DMS153 (cell line): ENCODE results near the gene POPDC2.
"Not testable (repeated sequence)": the region's sequence is repeated elsewhere in the genome, so short reads cannot be mapped to it uniquely, and the experiment has no call there.

ENCODE experiments used
- DNase-seq: peaks from one replicate; lab custom pipeline; 2025; lab: John Stamatoyannopoulos, UW

Gene POPDC2, protein sequence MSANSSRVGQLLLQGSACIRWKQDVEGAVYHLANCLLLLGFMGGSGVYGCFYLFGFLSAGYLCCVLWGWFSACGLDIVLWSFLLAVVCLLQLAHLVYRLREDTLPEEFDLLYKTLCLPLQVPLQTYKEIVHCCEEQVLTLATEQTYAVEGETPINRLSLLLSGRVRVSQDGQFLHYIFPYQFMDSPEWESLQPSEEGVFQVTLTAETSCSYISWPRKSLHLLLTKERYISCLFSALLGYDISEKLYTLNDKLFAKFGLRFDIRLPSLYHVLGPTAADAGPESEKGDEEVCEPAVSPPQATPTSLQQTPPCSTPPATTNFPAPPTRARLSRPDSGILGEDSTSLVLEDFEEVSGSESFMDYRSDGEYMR

DNA sequence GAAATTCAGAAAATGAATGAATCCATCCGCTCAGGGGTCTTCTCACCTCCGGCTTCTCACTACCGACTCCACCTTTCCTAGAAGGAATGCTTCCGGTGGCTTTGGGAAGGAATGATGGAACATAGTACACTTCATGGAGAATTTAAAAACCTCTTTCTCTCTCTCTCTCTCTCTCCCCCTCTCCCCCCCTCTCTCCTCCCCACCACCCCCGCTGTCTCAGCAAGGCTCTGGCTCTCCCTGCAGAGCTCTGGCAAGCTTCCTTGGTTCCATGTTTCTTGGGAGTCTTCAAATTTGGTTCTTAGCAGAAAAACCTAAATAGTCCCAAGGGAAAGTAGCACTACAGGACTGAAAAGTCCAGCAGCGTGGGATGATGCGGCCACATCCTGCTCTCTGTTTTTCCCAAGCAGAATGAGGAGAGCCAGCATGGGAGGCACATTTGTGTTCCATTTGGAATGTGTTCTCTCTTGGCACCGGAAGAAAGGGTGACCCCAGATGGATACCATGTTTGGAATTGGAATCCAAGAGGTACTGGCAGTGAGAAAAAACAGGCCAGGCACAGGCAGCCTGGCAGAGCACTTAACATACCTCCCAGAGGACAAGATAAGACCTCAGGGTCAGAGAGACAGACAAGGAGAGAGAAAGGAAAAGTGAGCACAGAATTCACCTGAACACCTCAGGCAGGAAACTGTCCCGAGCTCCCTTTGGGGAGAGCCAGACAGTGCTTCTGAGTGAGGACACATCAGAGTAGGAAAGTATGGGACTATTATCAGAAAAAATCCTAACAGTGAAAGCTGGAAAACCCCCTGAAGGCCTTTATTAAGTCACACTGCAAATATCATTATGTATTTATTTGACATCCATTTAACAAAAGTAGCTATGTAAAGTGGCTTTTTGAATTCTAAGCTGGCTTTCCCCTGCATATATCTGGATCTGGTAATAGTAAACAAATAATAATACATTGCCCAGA lies at the start of gene POPDC2:
POPDC2 (minus strand) TSS at position 116 of the 967 bp plus-strand sequence. CDS start 166 bp downstream, outside the sequence.
- no peak for DNase-seq

DNA sequence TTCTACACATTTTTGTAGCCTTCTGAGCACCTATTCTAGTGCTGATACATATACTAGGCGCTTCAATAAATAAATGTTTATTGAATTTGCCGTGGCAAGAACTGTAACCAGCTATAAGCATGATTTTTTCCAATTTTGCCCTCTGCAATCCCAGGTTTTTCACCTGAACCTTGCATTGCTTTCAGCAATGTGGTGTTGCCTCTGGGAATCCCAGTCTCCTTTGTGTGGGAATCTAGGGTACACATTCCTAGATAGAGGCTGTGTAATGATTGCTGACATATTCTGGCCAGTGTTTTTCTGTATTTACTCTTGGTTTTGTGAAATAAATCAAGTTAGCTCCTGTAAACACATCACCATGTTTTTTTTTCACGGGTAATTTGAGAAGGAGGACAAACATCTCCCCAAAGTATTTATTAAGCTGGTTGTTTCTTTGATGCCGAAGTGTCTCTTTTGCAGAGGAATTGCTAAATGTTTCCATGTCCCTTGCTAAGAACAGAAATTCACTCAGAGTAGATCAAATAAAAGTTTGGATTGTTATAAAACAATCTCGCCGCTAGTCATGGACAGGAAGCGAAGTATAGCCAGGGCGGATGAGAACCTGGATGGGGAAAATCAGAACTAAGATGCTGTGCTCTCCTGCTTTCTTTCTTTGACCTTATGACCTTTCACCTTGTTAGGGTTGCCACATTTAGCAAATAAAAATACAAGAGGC lies 43.6 kb upstream of the POPDC2 start:
- DNase-seq = no peak

- DNase-seq = peak; percentile 93
These were observed 42.4 kb upstream of the POPDC2 start, which contains the start of gene CFAP91 for GRCh38 chr3:119702530-119703527. Gene CFAP91, plus strand, starts transcription at chr3:119703022. Its CDS starts 77 bp downstream, at chr3:119703099.

GRCh38 chr3:119700920-119701734 lies 40.7 kb upstream of the POPDC2 start:
- DNase-seq = no peak

DNA sequence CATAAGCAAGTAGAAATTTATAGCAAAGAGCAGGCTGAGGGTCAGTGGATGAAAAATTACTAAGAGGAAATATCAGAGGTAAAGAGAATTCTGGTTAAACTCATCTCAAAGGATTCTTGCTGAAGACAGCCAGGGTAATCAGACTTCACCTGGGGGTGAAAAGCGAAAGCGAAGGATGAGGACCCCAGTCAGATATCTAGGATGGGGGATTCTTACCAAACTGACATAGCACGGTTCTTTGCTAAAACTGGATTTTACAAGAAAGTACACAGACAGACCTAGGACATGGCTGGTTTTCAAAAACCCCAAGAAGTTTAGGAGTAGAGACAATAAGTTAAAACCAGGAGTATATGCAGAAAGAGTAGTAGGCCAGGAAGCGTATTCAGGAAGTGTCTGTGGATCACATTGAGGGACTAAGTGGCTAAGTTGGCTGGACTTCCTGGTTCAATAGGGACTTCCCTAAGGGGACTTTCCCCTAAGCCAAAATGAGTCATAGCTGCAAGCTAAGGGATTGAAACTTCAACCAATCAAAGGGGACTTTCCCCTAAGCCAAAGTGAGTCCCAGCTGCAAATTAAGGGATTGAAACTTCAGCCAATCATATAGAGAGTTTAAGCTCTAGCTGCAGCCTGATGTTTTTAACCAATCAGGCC lies 40.0 kb upstream of the POPDC2 start:
- no peak for DNase-seq

DNA sequence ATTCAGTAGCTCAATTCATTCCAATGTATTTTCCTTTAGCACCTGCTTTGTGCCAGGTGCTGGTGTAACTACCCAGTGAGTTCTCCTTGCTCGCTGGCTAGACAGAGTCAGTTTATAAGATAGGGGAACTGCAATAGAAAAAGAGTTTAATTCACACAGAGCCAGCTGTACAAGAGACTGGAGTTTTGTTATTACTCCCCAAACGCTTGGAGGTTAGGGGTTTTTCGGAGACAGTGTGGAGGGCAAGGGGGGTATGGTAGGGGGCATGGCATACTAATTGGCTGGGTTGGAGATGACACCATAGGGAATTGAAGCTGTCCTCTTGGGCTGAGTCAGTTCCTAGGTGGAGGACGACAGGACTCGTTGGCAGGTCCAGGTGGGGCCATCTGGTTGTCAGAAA lies 37.0 kb upstream of the POPDC2 start:
- no peak for DNase-seq

DNA sequence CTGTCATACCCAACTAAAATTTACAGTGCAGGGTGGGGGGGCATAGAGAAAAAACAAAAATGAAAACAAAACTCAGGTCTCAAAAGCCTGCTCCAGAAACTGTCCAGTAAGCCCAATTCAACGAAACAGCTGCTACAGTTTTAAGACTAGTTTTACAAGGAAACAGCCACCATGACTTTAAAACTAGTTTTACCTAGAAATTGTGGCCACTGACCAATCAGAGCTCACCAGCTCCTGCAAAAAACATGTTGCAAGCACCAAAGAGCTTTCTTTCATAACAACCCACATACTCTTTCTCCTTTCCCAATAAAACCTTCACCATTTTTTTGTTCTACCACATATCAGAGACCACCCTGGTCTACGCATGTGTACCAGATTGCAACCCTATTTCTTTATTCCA lies 35.1 kb upstream of the POPDC2 start:
- DNase-seq = no peak

- DNase-seq = no peak
These were observed 29.8 kb upstream of the POPDC2 start for GRCh38 chr3:119690043-119690656.

GRCh38 chr3:119683421-119683820 lies 23.0 kb upstream of the POPDC2 start:
- no peak for DNase-seq

GRCh38 chr3:119681279-119681678 lies 20.9 kb upstream of the POPDC2 start:
- no peak for DNase-seq

GRCh38 chr3:119679874-119680273 lies 19.5 kb upstream of the POPDC2 start:
- DNase-seq = no peak

- DNase-seq = not testable (repeated sequence)
These were observed 17.8 kb upstream of the POPDC2 start for GRCh38 chr3:119678209-119678608.

DNA sequence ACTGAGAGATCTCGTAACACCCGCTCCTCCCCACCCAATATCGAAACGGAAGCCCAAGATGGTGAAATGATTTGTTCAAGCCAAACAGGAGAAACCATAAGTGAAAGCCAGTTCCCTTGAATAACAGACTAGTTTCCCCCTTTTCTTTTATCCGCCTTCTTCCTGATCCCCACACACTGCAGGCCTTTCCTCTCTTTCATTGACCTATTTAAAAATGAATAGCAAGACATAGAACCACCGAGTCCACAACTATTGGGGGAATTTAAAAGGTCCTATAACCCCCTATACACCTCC lies 17.2 kb upstream of the POPDC2 start:
- DNase-seq = no peak

DNA sequence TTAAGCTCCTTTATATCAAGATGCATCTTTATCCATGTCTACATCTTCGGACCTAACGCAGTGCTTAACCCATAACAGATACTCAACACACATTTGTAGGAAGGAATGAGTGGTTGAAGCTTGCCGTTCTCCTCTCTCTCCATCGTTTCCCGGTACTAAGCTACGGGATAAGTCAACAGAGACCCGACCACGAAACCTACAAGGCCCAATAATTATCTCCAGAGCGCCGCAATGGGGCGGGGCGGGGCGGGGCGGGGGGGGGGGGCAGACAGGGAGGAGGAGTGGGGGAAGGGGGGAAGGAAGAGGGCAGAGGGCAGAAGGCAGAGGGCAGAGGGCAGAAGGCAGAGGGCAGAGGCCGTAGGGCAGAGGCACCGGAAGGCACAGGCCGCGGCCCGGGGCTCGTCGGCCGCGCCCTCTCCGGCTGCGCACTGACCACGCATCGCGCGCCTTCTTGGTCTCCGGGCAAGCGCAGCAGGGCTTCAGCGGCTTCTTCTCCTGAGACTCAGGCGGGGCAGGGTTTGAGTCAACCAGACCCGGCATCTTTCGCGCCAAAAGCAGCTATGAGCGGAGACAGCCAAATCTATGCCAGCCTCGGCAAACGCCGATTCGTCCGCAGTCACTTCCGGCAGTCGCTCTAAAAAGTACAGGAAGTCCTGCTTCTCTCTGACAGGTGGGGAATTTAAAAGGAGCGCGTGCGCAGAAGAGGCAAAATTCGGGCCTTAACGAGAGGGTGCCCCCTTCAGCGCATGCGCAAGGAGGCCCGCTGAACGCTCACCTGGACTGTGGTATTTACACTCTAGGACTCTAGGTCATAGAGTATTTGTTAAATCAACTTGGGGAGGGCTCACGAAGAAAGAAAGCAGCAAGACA lies 16.6 kb upstream of the POPDC2 start, which contains the start of gene COX17:
COX17 (minus strand) TSS at position 636 of the 870 bp plus-strand sequence; CDS start at position 540, 96 bp downstream.
- DNase-seq = peak; percentile 97

DNA sequence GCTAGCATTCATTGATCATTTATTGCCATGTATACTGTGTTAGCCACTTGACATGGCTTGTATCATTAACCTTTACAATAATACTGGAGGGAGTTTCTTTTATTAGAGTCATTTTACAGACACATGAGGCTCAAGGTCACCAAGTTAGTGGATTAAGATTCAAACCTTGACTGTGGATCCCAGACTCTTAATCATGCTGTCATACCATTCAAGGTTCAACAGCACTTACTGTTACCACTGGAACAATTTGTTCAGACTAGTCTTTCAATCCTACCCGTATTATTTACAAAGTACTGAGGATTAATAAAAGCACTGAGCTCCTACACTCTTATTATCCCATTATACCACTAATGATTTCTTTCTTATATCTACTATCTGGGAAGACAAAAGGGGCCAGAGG lies 15.6 kb upstream of the POPDC2 start:
- DNase-seq = no peak

GRCh38 chr3:119675188-119675874 lies 14.9 kb upstream of the POPDC2 start:
- DNase-seq = no peak

GRCh38 chr3:119673875-119674274 lies 13.5 kb upstream of the POPDC2 start:
- no peak for DNase-seq
